HG03460 (cell line): Measurements from ENCODE around the gene PCCB.
"Not testable (repeated sequence)": the region's sequence is repeated elsewhere in the genome, so short reads cannot be mapped to it uniquely, and the experiment has no call there.

ENCODE experiments used
- ATAC-seq: cut with Tn5 transposase; IDR thresholded peaks from one replicate; pipeline ENCODE4 v1.9.1; 2021; ENCODE audit not compliant: unreplicated experiment

Gene PCCB

DNA sequence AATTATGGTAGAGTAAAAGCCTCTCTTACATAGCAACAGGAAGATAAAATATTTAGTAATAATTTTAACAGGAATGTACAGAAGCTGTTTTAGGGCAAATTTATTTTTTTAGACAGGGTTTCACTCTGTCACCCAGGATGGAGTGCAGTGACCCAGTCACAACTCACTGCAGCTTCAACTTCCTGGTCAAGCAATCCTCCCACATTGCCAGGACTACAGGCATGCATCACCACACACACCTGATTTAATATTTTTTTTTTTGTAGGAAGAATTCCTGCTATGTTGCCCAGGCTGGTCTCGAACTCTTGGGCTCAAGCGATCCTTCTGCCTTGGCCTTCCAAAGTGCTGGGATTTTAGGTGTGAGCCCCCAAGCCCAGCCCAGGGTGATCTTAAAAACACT lies 61.1 kb downstream of the PCCB start:
- ATAC-seq: no peak

- ATAC-seq: no peak
Measured at GRCh38 chr3:136311968-136312367, 61.8 kb downstream of the PCCB start.

DNA sequence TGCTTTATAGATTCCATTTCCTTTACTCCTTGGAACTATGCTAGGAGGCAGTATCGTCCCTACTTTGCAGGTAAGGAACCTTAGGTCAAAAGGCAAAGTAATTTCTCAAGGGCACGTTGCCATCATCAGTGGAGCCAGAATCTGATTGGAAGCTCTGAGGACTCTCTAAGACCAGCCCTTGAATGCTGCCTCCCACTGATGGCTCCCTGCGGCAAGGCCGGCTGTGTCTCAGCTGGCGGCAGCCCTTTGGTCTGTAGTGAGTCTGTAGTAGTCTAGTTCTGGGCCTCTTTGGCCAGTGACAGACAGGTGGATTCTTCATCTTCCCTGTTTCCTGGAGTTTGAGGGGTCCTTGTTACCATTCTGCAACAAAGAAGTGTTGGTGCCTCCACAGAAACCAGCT lies 76.2 kb downstream of the PCCB start:
- no peak for ATAC-seq

GRCh38 chr3:136327671-136328070 lies 77.5 kb downstream of the PCCB start:
- ATAC-seq: no peak

GRCh38 chr3:136329593-136329992 lies 79.5 kb downstream of the PCCB start:
- ATAC-seq: no peak

DNA sequence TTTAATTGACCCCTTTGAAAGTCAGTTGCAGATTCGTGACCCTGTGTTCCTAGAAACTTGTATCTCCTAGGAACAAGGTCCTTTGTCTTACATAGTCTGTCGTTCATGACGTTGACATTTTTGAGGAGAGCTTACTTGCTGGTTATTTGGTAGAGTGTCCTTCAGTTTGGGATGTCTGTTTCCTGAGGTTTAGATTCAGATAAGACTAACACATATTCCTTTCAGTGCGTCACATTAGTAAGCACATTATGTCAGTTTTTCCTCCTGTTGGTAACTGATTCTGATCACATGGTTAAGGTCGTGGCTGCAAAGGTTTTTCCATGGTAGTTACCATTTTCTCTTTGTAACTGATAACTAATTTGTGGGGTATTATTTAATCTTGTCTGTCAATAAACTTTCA lies 80.8 kb downstream of the PCCB start:
- ATAC-seq: no peak

GRCh38 chr3:136332302-136332701 lies 82.2 kb downstream of the PCCB start:
- no peak for ATAC-seq

- no peak for ATAC-seq
Measured at GRCh38 chr3:136332776-136333175, 82.6 kb downstream of the PCCB start.

DNA sequence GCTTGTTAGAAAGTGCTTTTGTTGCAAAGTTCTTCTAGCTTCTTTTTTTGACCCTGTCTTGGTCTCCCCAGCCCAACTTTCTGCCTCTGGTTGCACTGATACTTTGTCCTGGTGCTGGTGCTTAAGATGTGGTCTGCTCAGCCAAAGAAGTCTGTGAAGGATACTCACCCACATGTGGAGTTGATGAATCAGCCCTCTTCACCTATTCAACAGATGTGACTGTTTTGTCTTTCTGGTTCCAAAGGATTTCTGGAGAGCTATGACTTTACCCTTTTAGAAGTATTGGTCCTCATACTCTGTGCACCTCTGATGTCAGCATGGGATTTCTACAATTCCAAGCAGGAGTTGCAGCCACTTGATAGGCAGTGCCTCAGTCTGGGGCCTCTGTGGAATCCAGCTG lies 84.1 kb downstream of the PCCB start:
- ATAC-seq: no peak

- not testable (repeated sequence) for ATAC-seq
Measured at GRCh38 chr3:136334726-136335125, 84.6 kb downstream of the PCCB start.

GRCh38 chr3:136336329-136337100 lies 86.4 kb downstream of the PCCB start:
- no peak for ATAC-seq

- no peak for ATAC-seq
Measured at GRCh38 chr3:136343446-136343845, 93.3 kb downstream of the PCCB start.

GRCh38 chr3:136343873-136344555 lies 93.9 kb downstream of the PCCB start:
- ATAC-seq: no peak

GRCh38 chr3:136346486-136346885 lies 96.3 kb downstream of the PCCB start:
- ATAC-seq: no peak

GRCh38 chr3:136350132-136350531 lies 100.0 kb downstream of the PCCB start:
- no peak for ATAC-seq

DNA sequence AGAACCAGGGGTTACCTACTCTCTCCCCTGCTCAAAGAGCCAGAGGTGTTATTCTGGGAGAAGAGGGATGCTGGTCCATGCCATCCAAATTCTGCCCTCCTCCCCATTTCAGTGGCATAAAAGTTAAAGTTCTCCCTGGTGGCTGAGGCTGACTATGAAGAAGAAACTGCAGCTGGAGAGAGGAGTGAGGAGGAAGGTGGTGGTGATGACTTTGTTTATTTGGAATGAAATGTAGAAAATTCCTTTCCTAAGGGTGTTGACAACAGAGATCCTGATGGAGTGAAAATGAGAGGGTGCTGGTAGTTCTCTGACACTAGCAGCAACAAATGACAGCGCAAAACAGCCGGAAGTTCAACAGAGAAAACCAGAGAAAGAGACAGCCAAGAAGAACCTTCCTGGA lies 100.4 kb downstream of the PCCB start:
- no peak for ATAC-seq

DNA sequence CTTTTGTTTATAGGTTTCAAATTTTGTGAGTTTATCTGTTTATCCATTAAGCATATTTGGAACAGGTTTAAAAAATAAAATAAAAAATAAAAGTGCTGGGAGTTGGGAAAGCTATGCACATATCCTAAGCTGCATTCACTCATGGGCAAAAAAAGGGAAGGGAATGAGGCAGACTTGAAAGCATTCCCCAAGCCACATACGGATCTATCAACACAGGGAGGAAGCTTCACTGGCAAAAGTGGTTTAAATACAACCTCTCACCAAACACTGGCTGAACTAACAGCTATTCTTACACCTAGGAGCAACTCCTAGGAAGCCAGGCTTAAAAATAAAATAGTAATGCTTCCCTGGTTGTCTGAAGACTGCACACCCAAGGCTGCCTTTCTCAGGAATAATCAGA lies 101.2 kb downstream of the PCCB start:
- no peak for ATAC-seq

DNA sequence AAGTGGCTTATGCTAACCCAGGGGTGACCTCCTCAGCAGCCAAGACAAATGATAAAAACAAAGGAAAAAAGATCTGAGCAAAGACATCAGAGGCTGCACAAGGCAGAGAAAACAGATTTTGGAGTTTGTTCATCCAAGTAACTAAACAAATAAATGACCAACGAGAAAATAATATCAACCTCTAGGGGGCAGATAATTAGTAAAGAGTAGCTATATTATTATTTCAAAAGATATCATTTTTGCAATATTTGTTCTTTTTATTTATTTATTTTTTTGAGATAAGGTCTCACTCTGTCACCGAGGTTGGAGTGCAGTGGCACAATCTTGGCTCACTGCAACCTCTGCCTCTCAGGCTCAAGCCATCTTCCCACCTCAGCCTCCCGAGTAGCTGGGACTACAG lies 101.8 kb downstream of the PCCB start:
- ATAC-seq: no peak

DNA sequence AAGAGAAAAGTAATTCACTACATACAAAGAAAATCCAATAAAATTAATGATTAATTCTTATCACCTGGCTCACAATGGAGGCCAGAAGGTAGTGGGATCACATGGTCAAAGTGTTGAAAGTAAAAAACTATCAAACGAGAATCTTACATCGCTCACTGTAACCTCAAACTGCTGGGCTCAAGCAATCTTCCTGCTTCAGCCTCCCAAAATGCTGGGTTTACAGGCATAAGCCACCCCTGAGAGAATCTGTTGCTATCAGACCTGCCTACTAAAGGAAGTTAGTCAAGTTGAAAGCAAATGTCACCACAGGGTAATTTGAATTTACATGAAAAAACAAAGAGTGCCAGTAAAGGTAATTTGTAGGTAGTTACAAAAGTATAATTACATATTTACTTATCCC lies 103.3 kb downstream of the PCCB start:
- ATAC-seq: peak; percentile 53

- ATAC-seq: no peak
Measured at GRCh38 chr3:136366289-136366688, 116.1 kb downstream of the PCCB start.

DNA sequence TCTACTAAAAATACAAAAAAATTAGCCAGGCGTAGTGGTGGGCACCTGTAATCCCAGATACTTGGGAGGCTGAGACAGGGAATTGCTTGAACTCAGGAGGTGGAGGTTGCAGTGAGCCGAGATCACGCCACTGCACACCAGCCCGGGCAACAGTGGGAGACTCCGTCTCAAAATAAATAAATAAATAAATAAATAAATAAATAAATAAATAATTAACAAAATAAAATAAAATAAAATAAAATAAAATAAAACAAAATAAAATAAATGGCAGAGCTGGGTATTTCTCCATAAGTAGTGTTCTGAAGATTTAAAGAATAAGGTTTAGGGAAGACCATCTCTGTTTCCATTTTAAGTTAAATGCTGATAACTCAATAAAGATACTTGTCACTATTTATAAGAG lies 125.7 kb downstream of the PCCB start:
- not testable (repeated sequence) for ATAC-seq

GRCh38 chr3:136377508-136377907 lies 127.4 kb downstream of the PCCB start:
- ATAC-seq: no peak

DNA sequence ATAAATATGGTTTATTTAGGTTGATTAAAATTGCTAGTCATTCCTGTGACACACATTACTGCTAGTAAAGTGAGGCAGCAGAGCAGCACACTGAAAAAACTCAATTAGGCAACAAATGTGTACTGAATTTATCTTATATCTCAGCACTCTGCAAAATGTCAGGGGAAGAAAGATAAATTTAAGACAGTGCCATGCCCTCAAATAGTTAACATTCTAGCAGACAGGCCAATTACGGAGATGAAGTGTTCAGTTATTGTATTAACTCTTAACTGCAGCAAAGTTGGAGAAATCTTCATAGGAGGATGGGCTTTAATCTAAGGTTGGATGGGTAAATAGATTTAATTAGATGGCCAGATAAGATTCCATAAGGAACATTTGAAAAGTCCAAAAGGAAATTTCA lies 127.9 kb downstream of the PCCB start:
- ATAC-seq: no peak
